Right lobe of liver (tissue), 6 donors: ENCODE data around the gene PBX2. TPM values are rescaled to one million over a fixed set of nuclear protein-coding genes. Genes with fewer than 3 reads are reported as not detected.
A peak's percentile ranks its signal among the peaks of the same experiment; 100 is the strongest.

ENCODE experiments used
- ATAC-seq, 4 donors: fragments of 200-7000 bp; cut with Tn5 transposase; one replicate each; pipeline ENCODE4 v1.9.1; 2020; ENCODE audit warnings: mild to moderate bottlenecking in 4 of 4, moderate library complexity in 4 of 4
- DNase-seq, 3 donors: peaks; one replicate each; pipeline ENCODE4 v3.0.0-alpha.2; 2020
- H3K27ac ChIP-seq, 3 donors: fragments of 200-600 bp; one replicate each; pipeline ENCODE4 v1.8.0; 2022
- H3K27me3 ChIP-seq, 2 donors: fragments of 200-600 bp; one replicate each; pipeline ENCODE4 v1.8.0; 2022
- H3K36me3 ChIP-seq, 4 donors: fragments of 200-600 bp; sonication (generic) in 1 of 4; one replicate each; pipeline versions ENCODE4 v1.5.1 to v1.8.0; 2017 to 2022; ENCODE audit warnings: control low read depth in 1 of 4
- H3K4me1 ChIP-seq, 4 donors: fragments of 200-600 bp; sonication (generic) in 1 of 4; one replicate each; pipeline versions ENCODE4 v1.5.1 to v1.8.0; 2017 to 2022; ENCODE audit warnings: control low read depth in 1 of 4
- H3K4me3 ChIP-seq, 3 donors: fragments of 200-600 bp; one replicate each; pipeline ENCODE4 v1.8.0; 2022
- H3K9me3 ChIP-seq, 4 donors: fragments of 200-600 bp; sonication (generic) in 1 of 4; one replicate each; pipeline versions ENCODE4 v1.5.1 to v1.8.0; 2017 to 2022; ENCODE audit warnings: control low read depth in 1 of 4
- CTCF ChIP-seq, 4 donors: fragments of 200-600 bp in 3 of 4; fragments of 450-650 bp in 1 of 4; IDR thresholded peaks; one replicate each; pipeline versions ENCODE4 v1.5.1 to v1.8.0; 2016 to 2022; ENCODE audit warnings: antibody characterized with exemption in 4 of 4, mild to moderate bottlenecking in 2 of 4
- POLR2A ChIP-seq: fragments of 450-650 bp; IDR thresholded peaks from one replicate; pipeline ENCODE4 v1.6.1; 2017; ENCODE audit warnings: antibody characterized with exemption, mild to moderate bottlenecking
- WGBS: methylation state at CpG from one replicate; pipeline ENCODE4 v1.1.6; 2018; ENCODE audit warnings: low coverage, low lambda C conversion rate; ENCODE audit not compliant: insufficient coverage; ENCODE audit errors: missing lambda C conversion rate; 5-methylcytosine and 5-hydroxymethylcytosine counted together
- intact Hi-C, 2 donors: fragments of 100-400 bp; cut with DNase I; formaldehyde crosslinking; loops; one replicate each; pipeline versions ENCODE4 v1.11.2 to v1.14.1; 2022
- total RNA-seq, 6 experiments: library from RNA; depleted of rRNA in 2 of 6; stranded (reverse); fragments of >200 nt in 2 of 6; fragmentation: NEBNext Ultra II Directional in 3 of 6; extraction: Animal tissue kit (Norgen Biotek cat#: 25700) in 3 of 6; gene quantifications; one replicate each; pipeline versions ENCODE4 v1.1.0 to v1.2.4, GENCODE V29; 2016 to 2023
- donor health status: DM: no; HTN: yes; CAD: no.
- donor health status: DM: no; HTN: no; CAD: no.
- donor health status: DM: no; HTN: no; CAD: no.
- donor health status: DM: no; HTN: yes; CAD: no.
- donor health status: DM: no; HTN: yes; CAD: no.

The PBX2 gene
- total RNA-seq, 6 experiments from 2014 or later, result 15.5 to 29.5 (median 24.3) TPM

GRCh38 chr6:32192608-32193039 lies 2.6 kb upstream of the PBX2 start, which contains the start of gene GPSM3:
Gene GPSM3, minus strand, starts transcription at chr6:32192643. Its CDS starts 130 bp downstream, at chr6:32192513.
- TF ChIP-seq CTCF (IDR thresholded peaks at IDR 0.05), result no peak
- no peak for TF ChIP-seq POLR2A
- Histone ChIP-seq H3K36me3 (no peaks in the 10 kb centered on the region), H3K9me3 (no peaks in the 10 kb centered on the region), H3K27me3 (no peaks in the 10 kb centered on the region), H3K4me3 (peak within 1 kb of the TSS; percentile 6 to 64 (median 25)), H3K27ac (peak within 1 kb of the TSS; percentile 69 to 96 (median 86)), H3K4me1 (peaks cover 0 to 15% (median 7%) of the 10 kb centered on the region in 4 donors)
- ATAC-seq (no peak), DNase-seq (peak; percentile 69 to 75 (median 74))
- 35% methylated on average over 2 of the region's 5 CpGs for WGBS
- intact Hi-C loops, result no loop called here

DNA sequence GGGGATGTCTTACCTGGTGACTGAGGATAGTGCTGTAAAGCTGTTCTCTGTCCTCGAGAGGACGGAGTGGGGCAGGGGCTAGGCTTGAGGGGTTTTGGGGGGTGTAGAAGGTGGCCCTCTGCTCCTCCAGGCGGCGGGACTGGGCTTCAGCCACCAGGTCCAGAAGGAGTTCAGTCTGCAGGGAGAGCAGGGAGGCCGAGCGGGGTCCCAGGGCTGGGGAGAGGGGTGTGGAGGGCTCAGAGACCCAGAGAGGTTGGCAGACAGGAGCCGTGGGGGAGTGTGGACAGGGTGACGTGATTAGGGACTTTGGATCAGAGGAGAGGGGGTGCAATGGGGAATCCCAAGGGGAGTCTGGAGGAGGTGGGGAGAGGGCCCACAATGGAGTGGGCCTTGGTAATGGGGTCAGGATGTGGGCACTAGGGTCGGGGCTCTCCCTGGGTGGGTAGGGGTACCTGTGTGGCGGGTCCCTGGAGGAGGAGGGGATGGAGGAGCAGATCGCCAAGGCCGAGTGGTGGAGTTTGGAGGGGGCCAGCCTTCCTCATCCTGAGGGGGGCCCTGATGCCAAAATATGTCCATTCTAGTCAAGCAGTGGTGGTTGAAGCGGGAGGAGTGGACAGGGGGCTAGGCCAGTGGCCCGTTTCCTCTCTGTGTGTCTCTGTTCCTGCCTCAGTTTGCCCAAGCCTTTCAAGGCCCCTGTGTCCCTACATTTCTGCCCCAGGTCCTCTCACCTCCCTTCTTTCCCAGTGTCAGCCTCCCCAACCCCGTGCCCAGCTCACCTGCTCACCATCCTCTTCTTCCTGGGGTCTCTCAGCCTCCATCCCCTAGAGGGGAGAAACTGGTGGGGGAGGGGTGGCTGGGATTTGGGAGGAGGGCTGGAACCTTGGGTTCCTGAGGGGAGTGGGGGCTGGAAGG lies 1.9 kb upstream of the PBX2 start:
- H3K4me1 ChIP-seq, result peaks cover 0 to 15% (median 6%) of the 10 kb centered on the region in 4 donors
- no peaks in the 10 kb centered on the region for H3K27me3 ChIP-seq
- H3K9me3 ChIP-seq, result no peaks in the 10 kb centered on the region
- DNase-seq, result peak in 1 of 3 donors; percentile 58
- ATAC-seq, result no peak
- 52% methylated on average over 11 of the region's 15 CpGs for WGBS
- peak overlapping the region; percentile 69 to 96 (median 86) for H3K27ac ChIP-seq
- peaks cover 0 to 2% (median 0%) of the 10 kb centered on the region in 4 donors for H3K36me3 ChIP-seq
- TF ChIP-seq CTCF (IDR thresholded peaks at IDR 0.05) (no peak), POLR2A (no peak)
- peak overlapping the region; percentile 6 to 64 (median 25) for H3K4me3 ChIP-seq
- intact Hi-C loops, result no loop called here

GRCh38 chr6:32190911-32191677 lies 1.1 kb upstream of the PBX2 start:
- no peak for TF ChIP-seq POLR2A
- no peak for TF ChIP-seq CTCF (IDR thresholded peaks at IDR 0.05)
- Histone ChIP-seq H3K36me3 (peaks cover 0 to 3% (median 0%) of the 10 kb centered on the region in 4 donors), H3K4me3 (peak overlapping the region; percentile 55 to 65 (median 64)), H3K9me3 (no peaks in the 10 kb centered on the region), H3K27me3 (no peaks in the 10 kb centered on the region), H3K4me1 (peaks cover 0 to 15% (median 6%) of the 10 kb centered on the region in 4 donors), H3K27ac (peak overlapping the region; percentile 86 to 96 (median 89))
- WGBS, result 62% methylated on average over 5 of the region's 8 CpGs
- ATAC-seq (no peak), DNase-seq (no peak)
- intact Hi-C loops, result no loop called here

- Histone ChIP-seq H3K36me3 (peaks cover 0 to 3% (median 0%) of the 10 kb centered on the region in 4 donors), H3K9me3 (no peaks in the 10 kb centered on the region), H3K4me3 (peak overlapping the region; percentile 55 to 65 (median 64)), H3K27ac (peak overlapping the region; percentile 86 to 96 (median 89)), H3K27me3 (no peaks in the 10 kb centered on the region), H3K4me1 (peaks cover 0 to 8% (median 3%) of the 10 kb centered on the region in 4 donors)
- intact Hi-C loops, result no loop called here
- DNase-seq (peak; percentile 64 to 70 (median 66)), ATAC-seq (peak in 1 of 4 donors; percentile 0)
- TF ChIP-seq CTCF (IDR thresholded peaks at IDR 0.05) (no peak), POLR2A (no peak)
- WGBS, result 0% methylated on average over 1 of the region's 23 CpGs
Measured at GRCh38 chr6:32189742-32190053, 304 bp downstream of the PBX2 start.
